ENCODE measurements around the gene SENP7.
"Not testable (repeated sequence)": the region's sequence is repeated elsewhere in the genome, so short reads cannot be mapped to it uniquely, and the experiment has no call there.

The SENP7 gene

DNA sequence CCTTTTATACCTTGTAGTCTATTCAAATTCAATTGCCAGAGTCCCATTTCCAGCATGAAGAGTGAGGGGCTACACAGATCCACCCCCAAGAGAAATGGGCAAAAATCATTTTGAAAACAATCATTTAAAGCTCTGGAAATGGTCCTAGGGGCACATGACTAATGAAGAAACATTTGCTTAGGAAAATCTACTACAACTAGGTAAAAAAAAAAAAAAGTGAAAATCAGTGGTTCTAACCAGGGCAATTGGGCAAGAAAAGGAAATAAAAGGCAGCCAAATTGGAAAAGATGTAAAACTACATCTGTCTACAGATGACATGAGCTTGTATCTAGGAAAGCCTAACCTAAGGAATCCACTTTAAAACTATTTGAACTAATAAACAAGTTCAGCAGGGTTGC lies 202.0 kb downstream of the SENP7 start:
- no peak overlapping the region for H3K4me3 ChIP-seq
- H3K4me2 ChIP-seq = no peak overlapping the region
- H3K36me3 ChIP-seq = peaks cover 4% of the 10 kb centered on the region; the same call in 1 of the 2 replicates
- H3K27ac ChIP-seq = no peak overlapping the region
- H4K20me1 ChIP-seq = no peaks in the 10 kb centered on the region
- H3K9me3 ChIP-seq = peaks cover 28% of the 10 kb centered on the region
- no peak for TF ChIP-seq Cebpa-rat (IDR thresholded peaks at IDR 0.05)
- no peak overlapping the region for H3K9ac ChIP-seq
- H3K4me1 ChIP-seq = no peaks in the 10 kb centered on the region
- H3K27me3 ChIP-seq = no peaks in the 10 kb centered on the region

DNA sequence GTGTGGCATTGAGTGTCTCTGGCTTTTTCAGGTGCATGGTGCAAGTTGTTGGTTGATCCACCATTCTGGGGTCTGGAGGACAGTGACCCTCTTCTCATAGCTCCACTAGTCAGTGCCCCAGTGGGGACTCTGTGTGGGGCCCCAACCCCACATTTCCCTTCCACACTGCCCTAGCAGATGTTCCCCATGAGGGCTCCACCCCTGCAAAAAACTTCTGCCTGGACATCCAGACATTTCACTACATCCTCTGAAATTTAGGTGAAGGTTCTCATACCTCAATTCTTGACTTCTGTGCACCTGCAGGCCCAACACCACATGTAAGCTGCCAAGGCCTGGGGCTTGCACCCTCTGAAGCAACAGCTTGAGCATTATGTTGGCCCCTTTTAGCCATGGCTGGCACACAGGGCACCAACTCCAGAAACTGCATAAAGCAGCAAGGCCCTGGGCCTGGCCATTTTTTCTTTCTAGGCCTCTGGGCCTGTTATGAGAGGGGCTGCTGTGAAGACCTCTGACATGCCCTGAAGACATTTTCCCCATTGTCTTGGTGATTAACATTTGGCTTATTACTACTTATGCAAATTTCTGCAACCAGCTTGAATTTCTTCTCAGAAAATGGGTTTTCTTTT lies 204.8 kb downstream of the SENP7 start:
- H3K4me3 ChIP-seq, H3K4me1 ChIP-seq, H3K36me3 ChIP-seq, H3K27me3 ChIP-seq, H3K27ac ChIP-seq, H3K4me2 ChIP-seq, H3K9ac ChIP-seq, H4K20me1 ChIP-seq: not testable (repeated sequence)
- H3K9me3 ChIP-seq = peaks cover 28% of the 10 kb centered on the region

DNA sequence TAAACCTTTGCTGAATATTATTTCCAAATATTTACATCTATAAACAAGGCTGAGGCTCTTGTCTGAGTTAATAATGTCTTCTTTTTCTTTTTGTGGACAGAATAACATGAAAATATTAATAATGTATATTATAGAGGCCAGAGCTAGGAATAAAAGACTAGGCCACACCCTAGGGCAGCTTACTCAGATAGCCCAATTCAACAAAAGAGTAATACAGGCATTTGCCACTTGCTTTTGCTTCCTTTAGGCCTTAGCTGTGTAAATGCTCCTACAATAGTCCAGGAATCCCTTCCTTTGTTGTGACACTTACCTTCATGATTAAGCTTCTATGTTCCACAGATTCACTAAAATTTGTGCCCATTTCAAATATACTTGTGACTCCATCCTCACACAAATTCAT lies 209.2 kb downstream of the SENP7 start:
- no peaks in the 10 kb centered on the region for H3K4me1 ChIP-seq
- H3K27me3 ChIP-seq = no peaks in the 10 kb centered on the region
- peaks cover 4% of the 10 kb centered on the region; the same call in 1 of the 2 replicates for H3K36me3 ChIP-seq
- H3K27ac ChIP-seq = no peak overlapping the region
- H3K9me3 ChIP-seq = peaks cover 30% of the 10 kb centered on the region
- no peak overlapping the region for H3K4me3 ChIP-seq
- H4K20me1 ChIP-seq = no peaks in the 10 kb centered on the region
- no peak for TF ChIP-seq Cebpa-rat (IDR thresholded peaks at IDR 0.05)
- H3K4me2 ChIP-seq = no peak overlapping the region
- no peak overlapping the region for H3K9ac ChIP-seq

DNA sequence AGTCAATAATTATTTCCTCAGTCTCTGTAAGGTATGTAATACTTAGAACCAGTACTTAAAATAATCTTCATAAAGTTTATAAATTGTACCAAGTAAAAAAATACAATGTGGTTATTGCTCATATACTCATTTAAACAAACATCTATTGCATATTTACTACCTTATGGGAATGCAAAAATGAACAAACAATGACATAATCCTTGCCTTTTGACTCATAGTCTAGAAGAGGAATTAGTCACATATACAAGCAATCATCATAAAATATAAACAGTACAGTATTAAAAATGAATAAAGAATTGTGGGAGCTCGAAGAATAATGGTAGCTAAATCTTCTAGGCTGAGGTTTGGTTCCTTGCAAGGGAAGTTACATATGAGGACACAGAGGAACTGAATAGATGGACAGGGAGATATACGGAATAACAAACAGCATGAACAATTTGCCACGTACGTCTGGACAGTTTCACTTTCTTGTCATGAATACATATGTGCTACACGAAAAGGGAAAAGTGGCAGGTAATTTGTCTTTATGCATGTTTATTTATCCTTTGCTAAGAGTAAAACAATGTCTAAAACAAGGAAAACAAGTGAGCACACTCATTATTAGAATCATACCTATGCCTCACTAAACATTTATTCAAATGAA lies 209.8 kb downstream of the SENP7 start:
- H3K4me2 ChIP-seq = no peak overlapping the region
- H3K27me3 ChIP-seq = no peaks in the 10 kb centered on the region
- TF ChIP-seq Cebpa-rat (IDR thresholded peaks at IDR 0.05) = no peak
- H4K20me1 ChIP-seq = no peaks in the 10 kb centered on the region
- H3K4me3 ChIP-seq = no peak overlapping the region
- H3K4me1 ChIP-seq = no peaks in the 10 kb centered on the region
- no peak overlapping the region for H3K9ac ChIP-seq
- H3K27ac ChIP-seq = no peak overlapping the region
- H3K36me3 ChIP-seq = peaks cover 4% of the 10 kb centered on the region; the same call in 1 of the 2 replicates
- H3K9me3 ChIP-seq = peaks cover 24% of the 10 kb centered on the region

DNA sequence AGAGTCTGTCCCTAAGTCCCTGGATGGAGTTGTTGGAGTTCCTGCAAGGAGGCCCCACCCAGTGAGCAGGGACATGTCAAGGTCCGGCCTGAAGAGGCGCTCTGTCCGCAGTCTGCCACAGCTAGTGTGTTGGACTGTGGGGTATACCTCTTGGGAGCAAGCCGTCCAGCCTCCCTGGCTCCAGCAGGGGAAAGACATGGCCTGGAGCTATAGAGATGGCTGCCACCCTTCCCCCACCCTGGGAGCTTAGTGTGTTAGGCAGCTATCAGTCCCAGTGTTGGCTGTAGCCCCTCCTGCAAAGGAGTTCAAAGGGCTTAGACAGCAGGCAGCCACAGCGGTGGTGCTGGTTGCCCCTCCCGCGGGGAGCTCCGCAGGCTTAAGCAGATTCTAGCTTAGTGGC lies 212.9 kb downstream of the SENP7 start:
- Histone ChIP-seq H3K36me3 (no peaks in the 10 kb centered on the region), H3K9me3 (peaks cover 10% of the 10 kb centered on the region), H3K27ac (no peak overlapping the region), H3K4me2 (no peak overlapping the region), H3K27me3 (no peaks in the 10 kb centered on the region), H4K20me1 (no peaks in the 10 kb centered on the region), H3K4me3 (no peak overlapping the region), H3K4me1 (no peaks in the 10 kb centered on the region), H3K9ac (no peak overlapping the region)
- no peak for TF ChIP-seq Cebpa-rat (IDR thresholded peaks at IDR 0.05)

DNA sequence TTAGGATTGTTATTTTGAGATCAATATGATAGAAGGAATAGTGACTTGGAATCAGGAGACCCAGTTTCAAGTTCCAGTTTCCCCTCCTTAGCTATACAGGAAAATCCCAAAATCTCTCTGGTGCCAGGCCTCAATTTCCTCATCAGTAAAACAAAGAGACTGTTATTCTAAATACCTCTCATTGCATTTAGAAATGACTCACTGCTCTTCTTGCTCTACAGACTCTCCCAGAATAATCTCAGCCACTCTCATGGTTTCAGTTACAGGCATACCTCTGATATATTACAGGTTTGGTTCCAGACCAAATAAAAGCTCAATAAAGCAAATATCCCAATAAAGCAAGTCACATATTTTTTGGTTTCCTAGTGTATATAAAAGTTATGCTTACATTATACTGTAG lies 221.0 kb downstream of the SENP7 start:
- H3K27me3 ChIP-seq = no peaks in the 10 kb centered on the region
- no peaks in the 10 kb centered on the region for H3K4me1 ChIP-seq
- no peak overlapping the region for H3K4me2 ChIP-seq
- TF ChIP-seq Cebpa-rat (IDR thresholded peaks at IDR 0.05) = no peak
- no peak overlapping the region for H3K4me3 ChIP-seq
- peaks cover 3% of the 10 kb centered on the region; the same call in 1 of the 2 replicates for H3K9me3 ChIP-seq
- H4K20me1 ChIP-seq = no peaks in the 10 kb centered on the region
- no peak overlapping the region for H3K9ac ChIP-seq
- no peaks in the 10 kb centered on the region for H3K36me3 ChIP-seq
- no peak overlapping the region for H3K27ac ChIP-seq

DNA sequence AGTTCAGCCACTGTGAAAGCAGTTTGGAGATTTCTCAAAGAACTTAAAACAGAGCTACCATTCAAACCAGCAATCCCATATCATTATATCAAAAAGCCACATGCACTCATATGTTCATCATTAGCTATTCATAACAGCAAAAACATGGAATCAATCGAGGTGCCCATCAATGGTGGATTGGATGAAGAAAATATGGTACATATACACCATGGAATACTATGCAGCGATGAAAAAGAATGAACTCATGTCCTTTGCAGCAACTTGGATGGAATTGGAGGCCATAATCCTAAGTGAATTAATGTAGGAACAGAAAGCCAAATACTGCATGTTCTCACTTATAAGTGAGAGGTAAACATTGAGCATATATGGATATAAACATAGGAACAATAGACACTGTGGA lies 224.7 kb downstream of the SENP7 start:
- Histone ChIP-seq H3K36me3 (no peaks in the 10 kb centered on the region), H3K9ac (no peak overlapping the region), H3K4me2 (no peak overlapping the region), H3K4me1 (no peaks in the 10 kb centered on the region), H3K4me3 (no peak overlapping the region), H3K27me3 (no peaks in the 10 kb centered on the region), H4K20me1 (no peaks in the 10 kb centered on the region), H3K9me3 (peaks cover 3% of the 10 kb centered on the region; the same call in 1 of the 2 replicates), H3K27ac (no peak overlapping the region)
- no peak for TF ChIP-seq Cebpa-rat (IDR thresholded peaks at IDR 0.05)

DNA sequence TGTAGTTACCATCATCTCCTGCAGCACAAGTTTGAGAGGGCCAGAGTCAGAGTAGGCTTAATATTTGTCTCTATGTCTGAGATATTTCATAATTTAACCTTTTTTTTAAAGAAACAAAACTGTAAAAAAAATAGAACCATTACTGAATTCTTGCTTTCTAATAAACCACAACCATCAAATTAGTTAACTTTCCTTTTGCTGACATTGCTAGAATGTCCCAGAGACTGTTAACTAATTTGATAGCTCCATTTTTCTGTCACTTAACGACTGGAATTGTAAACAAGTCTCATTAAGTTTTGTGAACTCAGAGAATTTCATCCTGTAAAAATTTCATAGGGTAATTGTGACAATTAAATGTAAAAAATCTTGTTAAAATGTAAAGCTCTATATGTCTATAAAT lies 228.3 kb downstream of the SENP7 start:
- Histone ChIP-seq H3K9me3 (peaks cover 3% of the 10 kb centered on the region; the same call in 1 of the 2 replicates), H4K20me1 (no peaks in the 10 kb centered on the region), H3K27me3 (no peaks in the 10 kb centered on the region), H3K4me3 (no peak overlapping the region), H3K4me2 (no peak overlapping the region), H3K4me1 (no peaks in the 10 kb centered on the region), H3K36me3 (no peaks in the 10 kb centered on the region), H3K27ac (no peak overlapping the region), H3K9ac (no peak overlapping the region)
- TF ChIP-seq Cebpa-rat (IDR thresholded peaks at IDR 0.05) = no peak

DNA sequence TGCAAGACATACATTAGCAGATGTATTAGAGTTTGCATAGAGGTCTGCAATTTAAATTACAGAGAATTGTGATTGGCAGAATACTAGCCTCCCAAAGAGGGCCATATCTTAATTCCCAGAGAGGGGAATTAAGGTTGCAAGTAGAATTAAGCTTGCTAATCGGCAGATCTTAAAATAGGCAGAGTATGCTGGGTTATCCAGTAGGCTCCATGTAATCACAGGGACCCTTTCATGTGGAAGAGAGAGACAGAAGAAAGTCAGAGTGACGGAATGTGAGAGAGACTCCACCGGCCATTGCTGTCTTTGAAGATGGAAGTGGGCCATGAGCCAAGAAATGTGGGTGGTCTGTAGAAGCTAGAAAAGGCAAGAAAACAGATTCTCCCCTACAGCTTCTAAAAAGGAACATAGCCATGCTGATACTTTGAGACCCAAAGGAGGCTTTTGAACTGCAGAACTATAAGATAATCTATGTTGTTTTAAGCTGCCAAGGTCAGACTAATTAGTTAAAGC lies 231.4 kb downstream of the SENP7 start:
- Histone ChIP-seq H3K4me1 (no peaks in the 10 kb centered on the region), H3K27me3 (no peaks in the 10 kb centered on the region), H3K36me3 (no peaks in the 10 kb centered on the region), H3K27ac (no peak overlapping the region), H3K9ac (no peak overlapping the region), H3K4me3 (no peak overlapping the region), H3K4me2 (no peak overlapping the region), H3K9me3 (no peaks in the 10 kb centered on the region), H4K20me1 (no peaks in the 10 kb centered on the region)
- no peak for TF ChIP-seq Cebpa-rat (IDR thresholded peaks at IDR 0.05)

DNA sequence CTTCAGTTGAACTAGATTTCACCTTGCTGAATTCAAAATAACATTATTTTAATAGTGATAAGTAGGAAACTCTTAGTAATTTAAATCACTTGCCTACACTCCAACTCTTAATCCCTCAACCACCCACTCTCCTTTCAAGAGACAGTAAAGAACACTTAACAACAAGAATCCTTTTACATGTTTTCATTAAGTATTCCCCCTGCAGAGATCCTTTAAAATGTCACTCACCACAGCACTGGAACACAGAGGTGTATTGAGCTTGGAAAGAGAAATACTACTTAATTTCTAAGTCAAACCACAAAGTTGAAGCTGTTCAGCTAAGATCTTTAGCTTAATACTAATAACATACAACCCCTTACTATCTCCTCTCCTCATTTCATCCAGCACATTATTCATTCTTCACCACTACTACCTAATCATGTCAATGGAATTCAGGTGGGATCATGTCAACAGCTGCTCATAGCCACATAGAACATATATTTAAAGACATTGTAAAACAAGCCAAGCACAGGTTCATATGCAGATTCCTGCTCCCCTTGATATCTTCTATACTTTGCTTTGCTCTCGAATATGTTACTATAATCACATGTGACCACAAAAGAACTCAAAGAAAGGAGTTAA lies 233.1 kb downstream of the SENP7 start:
- Histone ChIP-seq H3K27me3 (no peaks in the 10 kb centered on the region), H3K36me3 (no peaks in the 10 kb centered on the region), H3K9ac (no peak overlapping the region), H4K20me1 (no peaks in the 10 kb centered on the region), H3K4me3 (no peak overlapping the region), H3K27ac (no peak overlapping the region), H3K4me2 (no peak overlapping the region), H3K9me3 (no peaks in the 10 kb centered on the region), H3K4me1 (no peaks in the 10 kb centered on the region)
- no peak for TF ChIP-seq Cebpa-rat (IDR thresholded peaks at IDR 0.05)

Measured in BLaER1 (cell line).